ENCODE data around the gene SERP2. TPM values are rescaled to one million over a fixed set of nuclear protein-coding genes. Genes with fewer than 3 reads are reported as not detected.

SERP2 gene
- total RNA-seq, 2 experiments from 2014 or later, result not detected

DNA sequence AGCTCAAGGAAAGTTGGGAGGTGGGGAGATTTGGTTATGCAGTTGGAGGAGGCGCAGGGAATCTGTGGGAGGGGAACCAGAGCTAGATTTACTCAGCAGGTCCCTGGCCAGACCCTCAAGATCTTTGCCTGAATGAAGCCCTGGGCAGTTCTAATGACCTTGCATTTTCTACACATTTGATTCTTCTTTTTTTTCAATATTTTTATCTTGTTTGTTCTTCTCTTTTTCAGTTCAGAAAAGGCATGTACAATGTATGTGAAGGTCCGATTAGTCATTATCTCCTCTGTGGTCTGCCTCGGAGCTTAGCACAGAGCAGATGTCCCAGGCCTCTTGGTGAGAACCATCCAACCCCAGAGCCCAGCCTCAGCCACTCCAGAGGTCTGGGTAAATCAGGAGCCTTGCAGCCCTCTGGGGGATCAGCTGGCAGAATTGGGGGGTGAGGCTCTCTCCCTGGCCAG is 24.2 kb downstream of the SERP2 start:
- intact Hi-C loops (cut with micrococcal nuclease), result no loop called here
- no peaks in the 10 kb centered on the region for H3K36me3 Mint-ChIP-seq
- H3K27me3 Mint-ChIP-seq, result peaks cover 7% of the 10 kb centered on the region
- H3K4me3 Mint-ChIP-seq, result no peak overlapping the region
- CTCF ChIA-PET, result no interaction called here
- no peaks in the 10 kb centered on the region for H3K4me1 Mint-ChIP-seq (ENCODE audit: low read depth)
- DNase-seq, result no peak
- H3K27ac Mint-ChIP-seq, result no peak overlapping the region
- no peaks in the 10 kb centered on the region for H3K9me3 Mint-ChIP-seq
- POLR2A ChIA-PET, result interaction anchor here (0.8 kb wide), 1 partner anchor 189 kb away, joined by 3 read pairs; no protein-coding TSS in a partner anchor

DNA sequence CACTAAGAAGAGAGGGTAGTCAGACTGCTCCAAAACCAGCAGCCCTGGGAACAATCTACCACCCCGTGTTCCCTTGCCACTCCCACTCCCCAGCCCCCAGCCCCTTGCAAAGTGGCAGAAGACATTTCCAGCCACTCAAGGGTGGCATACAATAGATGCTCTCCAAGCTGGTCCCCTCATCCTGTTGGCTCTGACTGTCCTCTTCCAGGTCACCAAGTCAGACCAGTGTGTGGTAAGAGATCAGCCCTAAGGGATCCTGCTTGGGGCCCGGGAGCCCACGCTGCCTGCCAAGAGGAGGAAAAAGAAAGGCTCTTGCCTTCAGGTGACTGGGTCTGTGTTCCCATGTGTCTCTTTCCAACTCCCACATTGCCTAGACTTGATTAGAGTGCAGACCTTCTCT is 25.0 kb downstream of the SERP2 start:
- Mint-ChIP-seq H3K36me3 (no peaks in the 10 kb centered on the region), H3K9me3 (no peaks in the 10 kb centered on the region), H3K27ac (no peak overlapping the region), H3K4me3 (no peak overlapping the region), H3K4me1 (ENCODE audit: low read depth) (no peaks in the 10 kb centered on the region), H3K27me3 (peaks cover 4% of the 10 kb centered on the region)
- POLR2A ChIA-PET, result interaction anchor here (0.8 kb wide), 1 partner anchor 190 kb away, joined by 3 read pairs; no protein-coding TSS in a partner anchor
- DNase-seq, result no peak
- CTCF ChIA-PET, result no interaction called here
- intact Hi-C loops (cut with micrococcal nuclease), result no loop called here

DNA sequence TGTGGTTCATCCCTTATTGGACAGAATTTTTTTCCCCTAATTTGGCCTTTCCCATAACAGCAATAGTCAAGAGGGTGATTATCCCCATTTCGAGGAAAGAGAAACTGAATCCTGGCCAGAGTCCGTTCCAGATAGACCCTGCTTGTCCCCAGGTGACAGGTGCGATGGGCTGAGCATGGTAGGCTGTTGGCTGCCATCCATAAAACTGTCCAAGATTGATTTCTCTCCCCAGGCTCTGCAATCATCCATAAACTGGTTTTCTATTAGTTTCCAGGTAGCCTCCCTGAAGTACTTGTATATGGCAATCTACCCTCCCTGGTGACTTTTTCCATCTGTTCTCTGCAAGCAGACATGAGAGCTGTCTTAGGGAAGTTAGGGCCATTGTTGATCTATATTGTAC is 25.4 kb downstream of the SERP2 start:
- no peak for DNase-seq
- ChIA-PET CTCF (no interaction called here), POLR2A (no interaction called here)
- Mint-ChIP-seq H3K9me3 (no peaks in the 10 kb centered on the region), H3K27ac (no peak overlapping the region), H3K4me1 (ENCODE audit: low read depth) (no peaks in the 10 kb centered on the region), H3K36me3 (no peaks in the 10 kb centered on the region), H3K4me3 (no peak overlapping the region), H3K27me3 (peaks cover 4% of the 10 kb centered on the region)
- intact Hi-C loops (cut with micrococcal nuclease), result no loop called here

DNA sequence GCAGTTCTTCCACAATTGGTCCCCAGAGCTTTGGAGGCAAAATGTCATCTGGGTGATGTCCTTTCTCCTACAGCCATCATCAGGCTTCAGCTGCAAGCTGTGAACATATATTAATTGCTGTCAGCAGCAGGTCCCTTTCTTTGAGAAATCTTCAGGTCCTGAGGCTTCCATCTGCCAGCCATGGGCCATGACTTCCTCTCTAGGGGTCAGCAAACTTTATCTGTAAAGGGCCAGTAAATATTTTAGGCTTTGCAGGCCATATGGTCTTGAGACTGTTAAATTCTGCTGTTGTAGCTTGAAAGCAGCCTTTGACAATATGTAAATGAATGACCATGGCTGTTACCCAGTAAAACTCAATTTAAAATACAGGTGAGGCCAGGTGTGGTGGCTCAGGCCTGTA is 27.1 kb downstream of the SERP2 start:
- intact Hi-C loops (cut with micrococcal nuclease), result no loop called here
- Mint-ChIP-seq H3K27ac (no peak overlapping the region), H3K4me1 (ENCODE audit: low read depth) (no peaks in the 10 kb centered on the region), H3K36me3 (no peaks in the 10 kb centered on the region), H3K4me3 (no peak overlapping the region), H3K27me3 (peaks cover 3% of the 10 kb centered on the region), H3K9me3 (no peaks in the 10 kb centered on the region)
- no peak for DNase-seq
- POLR2A ChIA-PET, result no interaction called here
- CTCF ChIA-PET, result no interaction called here

DNA sequence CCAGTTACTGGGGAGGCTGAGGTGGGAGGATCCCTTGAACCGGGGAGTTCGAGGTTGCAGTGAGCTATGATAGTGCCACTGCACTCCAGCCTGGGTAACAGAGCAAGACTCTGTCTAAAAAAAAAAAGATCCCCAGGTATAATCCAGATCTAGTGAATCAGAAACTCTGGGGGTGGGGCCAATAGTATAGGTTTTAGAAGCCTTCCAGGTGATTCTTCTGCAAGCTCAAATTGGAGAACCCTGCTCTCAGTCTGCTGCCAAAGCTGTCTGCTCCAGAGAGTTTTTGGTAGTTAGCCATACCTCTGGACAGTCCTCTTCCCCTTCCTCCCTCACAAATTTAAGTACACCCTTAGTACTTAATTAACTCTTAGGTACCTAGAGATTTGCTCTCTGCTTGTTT is 28.0 kb downstream of the SERP2 start:
- Mint-ChIP-seq H3K9me3 (no peaks in the 10 kb centered on the region), H3K27ac (no peak overlapping the region), H3K36me3 (no peaks in the 10 kb centered on the region), H3K4me3 (no peak overlapping the region), H3K4me1 (ENCODE audit: low read depth) (no peaks in the 10 kb centered on the region), H3K27me3 (peaks cover 3% of the 10 kb centered on the region)
- CTCF ChIA-PET, result no interaction called here
- intact Hi-C loops (cut with micrococcal nuclease), result no loop called here
- POLR2A ChIA-PET, result no interaction called here
- no peak for DNase-seq

DNA sequence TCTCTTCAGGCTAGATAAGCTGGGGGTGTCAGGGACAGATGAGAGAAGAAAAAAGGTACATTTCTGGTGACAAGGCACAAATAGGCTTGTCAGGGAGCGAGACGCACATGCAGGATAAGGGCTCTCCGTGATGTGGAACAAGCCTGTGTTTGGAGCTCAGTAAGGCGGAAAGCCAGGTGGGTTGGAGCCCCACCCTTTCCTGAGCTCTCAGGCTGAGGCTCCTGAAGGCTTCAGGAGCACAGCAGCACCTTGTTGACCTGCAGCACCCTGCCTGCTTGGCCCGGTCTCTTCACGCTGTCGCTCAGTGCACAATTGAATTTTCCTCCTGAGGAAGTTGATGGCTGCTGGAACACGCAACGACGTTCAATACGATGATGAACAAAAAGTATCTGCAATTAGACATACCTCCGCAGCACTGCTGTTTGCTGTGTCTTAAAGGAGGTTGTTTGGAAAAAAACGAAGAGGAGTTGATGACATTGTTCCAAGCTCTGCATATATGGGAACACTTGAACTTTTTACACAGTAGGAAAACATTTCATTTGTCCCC is 29.3 kb downstream of the SERP2 start:
- no peak overlapping the region for H3K27ac Mint-ChIP-seq
- CTCF ChIA-PET, result no interaction called here
- H3K4me3 Mint-ChIP-seq, result no peak overlapping the region
- H3K36me3 Mint-ChIP-seq, result no peaks in the 10 kb centered on the region
- H3K27me3 Mint-ChIP-seq, result peaks cover 3% of the 10 kb centered on the region
- no peak for DNase-seq
- H3K9me3 Mint-ChIP-seq, result no peaks in the 10 kb centered on the region
- intact Hi-C loops (cut with micrococcal nuclease), result no loop called here
- POLR2A ChIA-PET, result no interaction called here
- H3K4me1 Mint-ChIP-seq (ENCODE audit: low read depth), result no peaks in the 10 kb centered on the region

DNA sequence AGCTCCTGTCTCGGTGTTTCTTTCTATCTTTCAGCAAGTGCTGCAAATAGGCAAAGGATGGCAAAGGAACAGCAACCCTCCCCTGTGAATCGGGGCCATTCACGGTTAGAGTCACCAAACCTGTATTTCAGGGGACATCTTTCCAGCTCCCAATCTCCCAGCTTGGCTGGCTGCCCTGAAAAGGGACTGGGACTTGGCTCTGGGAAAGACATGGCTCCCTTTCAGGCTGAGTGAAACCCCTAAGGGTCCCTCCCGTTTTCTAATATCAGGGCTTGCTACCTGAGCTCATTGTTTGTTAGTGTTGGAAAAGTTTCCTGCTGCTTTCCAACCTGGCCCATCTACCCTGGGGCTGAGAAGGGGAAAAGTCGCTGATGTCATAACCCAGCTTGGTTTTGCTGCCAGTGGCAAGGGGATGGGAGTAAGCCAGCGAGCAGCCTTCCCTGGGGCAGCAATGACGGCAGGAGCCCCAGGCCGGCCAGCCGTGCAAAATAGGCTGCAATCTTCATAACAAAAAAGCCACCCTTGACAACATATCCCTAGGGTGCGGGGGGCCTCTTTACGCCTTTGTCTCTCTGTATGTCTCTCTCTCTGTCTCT is 29.9 kb downstream of the SERP2 start:
- no peak for DNase-seq
- Mint-ChIP-seq H3K36me3 (no peaks in the 10 kb centered on the region), H3K4me3 (no peak overlapping the region), H3K4me1 (ENCODE audit: low read depth) (no peaks in the 10 kb centered on the region), H3K27ac (no peak overlapping the region), H3K27me3 (peaks cover 3% of the 10 kb centered on the region), H3K9me3 (no peaks in the 10 kb centered on the region)
- CTCF ChIA-PET, result no interaction called here
- POLR2A ChIA-PET, result no interaction called here
- intact Hi-C loops (cut with micrococcal nuclease), result no loop called here

DNA sequence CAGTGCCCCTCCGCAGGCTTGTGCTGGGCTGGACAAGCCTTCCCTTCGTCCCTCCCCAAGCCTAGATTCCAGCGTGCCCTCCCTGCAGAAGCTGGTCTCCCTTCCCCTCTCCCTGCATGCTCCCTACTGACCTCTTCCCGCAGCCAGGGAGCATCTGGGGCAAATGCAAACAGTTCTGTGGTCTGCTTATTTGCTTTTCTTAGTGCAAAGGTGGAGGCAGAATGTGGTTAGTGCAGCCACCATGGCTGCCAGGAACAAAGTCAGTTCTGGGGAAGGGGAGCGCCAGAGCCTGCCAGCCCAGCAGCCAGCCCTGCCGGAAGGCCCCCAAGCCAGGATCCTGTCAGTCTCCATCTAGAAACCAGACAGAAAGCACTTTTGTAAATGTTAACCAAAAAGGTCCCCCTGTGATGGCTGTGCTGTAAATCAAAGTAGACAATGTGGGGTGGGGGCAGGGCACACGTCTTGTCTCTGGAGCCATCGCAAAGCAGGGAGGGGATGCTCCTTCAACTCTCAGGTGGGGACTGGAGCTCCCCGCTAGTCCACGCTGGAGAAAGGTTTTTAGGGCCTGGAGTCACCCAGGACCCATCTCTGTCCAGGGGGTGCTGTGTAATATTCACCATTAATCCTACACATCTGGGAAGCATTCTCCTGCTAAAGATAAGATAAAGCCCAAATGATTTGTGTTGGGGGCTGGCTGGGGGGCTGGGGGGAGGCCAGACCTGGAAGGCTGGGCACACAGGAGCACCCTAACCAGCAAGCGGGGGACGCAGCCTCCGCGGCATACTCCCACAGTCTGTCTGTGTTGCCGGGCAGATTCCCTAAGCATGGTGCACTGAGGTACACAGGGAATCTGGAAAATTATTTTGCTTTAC is 30.9 kb downstream of the SERP2 start:
- no peak for DNase-seq
- H3K27ac Mint-ChIP-seq, result no peak overlapping the region
- intact Hi-C loops (cut with micrococcal nuclease), result no loop called here
- peaks cover 2% of the 10 kb centered on the region for H3K27me3 Mint-ChIP-seq
- H3K36me3 Mint-ChIP-seq, result no peaks in the 10 kb centered on the region
- H3K9me3 Mint-ChIP-seq, result no peaks in the 10 kb centered on the region
- H3K4me1 Mint-ChIP-seq (ENCODE audit: low read depth), result no peaks in the 10 kb centered on the region
- POLR2A ChIA-PET, result no interaction called here
- no peak overlapping the region for H3K4me3 Mint-ChIP-seq
- CTCF ChIA-PET, result no interaction called here

DNA sequence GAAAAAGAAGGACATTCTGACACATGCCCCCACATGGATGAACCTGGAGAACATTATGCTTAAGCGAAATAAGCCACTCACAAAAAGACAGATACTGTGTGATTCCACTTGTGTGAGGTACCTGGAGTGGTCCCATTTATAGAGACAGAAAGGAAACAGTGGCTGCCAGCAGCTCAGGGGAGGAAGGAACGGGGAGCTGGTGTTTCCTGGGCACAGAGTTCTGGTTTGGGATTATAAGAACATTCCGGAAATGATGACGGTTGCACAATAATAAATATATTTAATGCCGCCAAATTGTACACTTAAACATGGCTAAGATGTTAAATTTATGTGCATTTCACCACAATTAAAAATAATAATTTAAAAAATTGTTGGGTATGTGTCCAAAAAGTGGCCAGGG is 33.0 kb downstream of the SERP2 start:
- intact Hi-C loops (cut with micrococcal nuclease), result no loop called here
- CTCF ChIA-PET, result interaction anchor here (0.8 kb wide), 1 partner anchor 363 kb away, joined by 3 read pairs; no protein-coding TSS in a partner anchor
- H3K9me3 Mint-ChIP-seq, result no peaks in the 10 kb centered on the region

DNA sequence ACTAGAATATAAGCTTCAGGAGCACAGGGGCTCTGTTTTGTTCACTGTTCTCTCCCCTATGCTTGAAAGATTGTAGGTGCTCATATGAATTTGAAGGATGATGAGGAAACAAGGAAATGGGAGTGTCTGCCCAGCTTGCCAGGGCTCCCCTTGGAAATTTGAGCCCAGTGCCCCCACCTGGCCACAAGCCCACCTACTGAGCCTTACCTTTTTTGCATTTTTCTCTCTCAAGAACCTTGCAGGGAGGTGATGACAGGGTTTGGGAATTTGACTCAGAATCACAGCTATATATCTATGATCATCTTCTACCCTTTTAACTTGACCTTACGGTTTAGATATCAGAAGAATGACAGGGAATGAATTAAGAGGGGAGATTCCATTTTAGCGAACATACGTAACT is 33.8 kb downstream of the SERP2 start:
- DNase-seq, result no peak
- no peaks in the 10 kb centered on the region for H3K4me1 Mint-ChIP-seq (ENCODE audit: low read depth)
- H3K9me3 Mint-ChIP-seq, result no peaks in the 10 kb centered on the region
- H3K27ac Mint-ChIP-seq, result no peak overlapping the region
- intact Hi-C loops (cut with micrococcal nuclease), result no loop called here
- ChIA-PET POLR2A (no interaction called here), CTCF (interaction anchor here (0.8 kb wide), 1 partner anchor 364 kb away, joined by 3 read pairs; no protein-coding TSS in a partner anchor)
- H3K4me3 Mint-ChIP-seq, result no peak overlapping the region
- no peaks in the 10 kb centered on the region for H3K36me3 Mint-ChIP-seq
- peaks cover 2% of the 10 kb centered on the region for H3K27me3 Mint-ChIP-seq

More for the DNA sequence above, 33.0 kb downstream of the SERP2 start:
- no peak for DNase-seq
- Mint-ChIP-seq H3K4me1 (ENCODE audit: low read depth) (no peaks in the 10 kb centered on the region), H3K27ac (no peak overlapping the region), H3K36me3 (no peaks in the 10 kb centered on the region), H3K27me3 (peaks cover 2% of the 10 kb centered on the region), H3K4me3 (no peak overlapping the region)
- POLR2A ChIA-PET, result no interaction called here

DNA sequence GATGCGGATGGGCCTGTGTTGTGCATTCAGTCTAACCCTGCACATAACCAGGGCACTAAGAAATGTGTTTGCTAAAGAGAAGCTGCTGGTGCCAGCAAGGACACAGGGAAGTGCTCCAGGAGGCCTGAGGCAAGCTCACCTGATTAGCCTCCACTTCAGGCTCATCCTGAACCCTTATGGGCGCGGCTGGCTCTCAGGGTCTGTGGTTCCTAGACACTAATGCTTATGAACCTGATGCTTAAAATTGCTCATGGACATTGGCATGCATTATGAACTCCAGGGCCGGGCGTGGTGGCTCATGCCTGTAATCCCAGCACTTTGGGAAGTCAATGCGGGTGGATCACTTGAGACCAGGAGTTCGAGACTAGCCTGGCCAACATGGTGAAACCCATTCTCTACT is 34.3 kb downstream of the SERP2 start:
- ChIA-PET CTCF (no interaction called here), POLR2A (no interaction called here)
- DNase-seq, result no peak
- H3K36me3 Mint-ChIP-seq, result no peaks in the 10 kb centered on the region
- H3K27ac Mint-ChIP-seq, result no peak overlapping the region
- intact Hi-C loops (cut with micrococcal nuclease), result no loop called here
- no peaks in the 10 kb centered on the region for H3K9me3 Mint-ChIP-seq
- no peak overlapping the region for H3K4me3 Mint-ChIP-seq
- H3K4me1 Mint-ChIP-seq (ENCODE audit: low read depth), result no peaks in the 10 kb centered on the region
- H3K27me3 Mint-ChIP-seq, result peaks cover 2% of the 10 kb centered on the region

DNA sequence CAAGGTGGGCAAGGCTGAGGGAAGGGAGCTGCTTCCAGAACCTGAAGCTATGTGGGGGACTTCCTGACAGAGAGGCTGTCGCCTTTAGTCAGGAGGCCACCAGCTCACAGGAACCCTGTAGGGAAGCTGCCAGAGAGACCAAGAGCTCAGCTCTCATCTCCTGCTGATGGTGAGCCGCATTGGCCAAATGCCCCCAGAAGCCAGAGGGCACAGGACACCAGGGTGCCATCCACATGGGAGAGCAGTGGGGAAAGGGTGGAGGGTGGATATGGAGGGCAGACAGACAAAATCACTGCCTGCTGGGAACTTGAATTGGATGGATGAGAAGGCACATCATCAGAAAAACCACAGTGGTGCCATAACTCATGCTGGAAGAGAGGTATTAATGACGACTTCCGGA is 36.0 kb downstream of the SERP2 start:
- H3K27me3 Mint-ChIP-seq, result peaks cover 5% of the 10 kb centered on the region
- ChIA-PET CTCF (no interaction called here), POLR2A (no interaction called here)
- no peaks in the 10 kb centered on the region for H3K9me3 Mint-ChIP-seq
- intact Hi-C loops (cut with micrococcal nuclease), result no loop called here
- DNase-seq, result no peak
- H3K27ac Mint-ChIP-seq, result no peak overlapping the region
- no peaks in the 10 kb centered on the region for H3K4me1 Mint-ChIP-seq (ENCODE audit: low read depth)
- no peaks in the 10 kb centered on the region for H3K36me3 Mint-ChIP-seq
- H3K4me3 Mint-ChIP-seq, result no peak overlapping the region

All from activated CD4-positive, alpha-beta memory T cell treated with anti-CD3 and anti-CD28 coated beads for 36 hours (primary cell).